OCI-LY3 (cell line): ENCODE data around the gene CFAP46.

Experiments
- H2AFZ ChIP-seq: fragments of 200-600, 300-600 bp; shearing (Covaris generic); 2 replicates; pipeline ENCODE4 v1.6.0; 2014; ENCODE audit warnings: antibody characterized with exemption, low read depth, low read length
- H3K27ac ChIP-seq: fragments of 200-600, 300-600 bp; sonication (generic); 2 replicates; pipeline ENCODE4 v1.5.1; 2014; ENCODE audit warnings: mild to moderate bottlenecking, low read length, moderate library complexity, mixed read lengths
- H3K27me3 ChIP-seq: fragments of 200-600, 300-600 bp; sonication (generic); 2 replicates; pipeline ENCODE4 v1.6.1; 2014; ENCODE audit warnings: low read depth, low read length, mixed read lengths
- H3K36me3 ChIP-seq: fragments of 200-600, 300-600 bp; sonication (generic); replicated peaks from 2 replicates; pipeline ENCODE3; 2014; ENCODE audit warnings: low read depth, low read length, mixed read lengths
- H3K4me1 ChIP-seq: fragments of 300-600, 200-600 bp; sonication (generic); 2 replicates; pipeline ENCODE4 v1.6.1; 2014; ENCODE audit warnings: low read length, mixed read lengths
- H3K4me2 ChIP-seq: fragments of 200-600, 300-600 bp; sonication (generic); 2 replicates; pipeline ENCODE4 v1.6.1; 2014; ENCODE audit warnings: low read length, mixed read lengths
- H3K4me3 ChIP-seq: fragments of 300-600, 200-600 bp; sonication (generic); 2 replicates; pipeline ENCODE4 v1.5.1; 2014; ENCODE audit warnings: antibody characterized with exemption, mild to moderate bottlenecking, low read length, moderate library complexity
- H3K79me2 ChIP-seq: fragments of 300-600, 200-600 bp; shearing (Covaris generic); 2 replicates; pipeline ENCODE4 v1.6.1; 2014; ENCODE audit warnings: mild to moderate bottlenecking, low read length, mixed read lengths
- H3K9ac ChIP-seq: fragments of 300-600, 200-600 bp; shearing (Covaris generic); 2 replicates; pipeline ENCODE4 v1.6.0; 2014; ENCODE audit warnings: mild to moderate bottlenecking, low read length, moderate library complexity
- H3K9me3 ChIP-seq: fragments of 200-600, 300-600 bp; shearing (Covaris generic); 2 replicates; pipeline ENCODE4 v1.6.1; 2014; ENCODE audit warnings: low read length, mixed read lengths; ENCODE audit not compliant: insufficient read depth
- H4K20me1 ChIP-seq: fragments of 200-600, 300-600 bp; sonication (generic); 2 replicates; pipeline ENCODE4 v1.6.1; 2016; ENCODE audit warnings: low read length, mixed read lengths; ENCODE audit not compliant: insufficient read depth
- CTCF ChIP-seq: fragments of 200-600, 300-600 bp; sonication (generic); IDR thresholded peaks from 2 replicates; pipeline ENCODE4 v1.5.1; 2014; ENCODE audit warnings: antibody characterized with exemption, low read length, low read depth
- EZH2phosphoT487 ChIP-seq: fragments of 200-600 bp; shearing (Covaris generic); IDR thresholded peaks from 2 replicates; pipeline ENCODE4 v1.6.1; 2018; ENCODE audit warnings: antibody characterized with exemption, mixed run types, low read depth

The CFAP46 gene

GRCh38 chr10:132972986-132973902, 30.9 kb upstream of the CFAP46 start:
- Histone ChIP-seq H3K36me3 (no peaks in the 10 kb centered on the region), H3K9ac (no peak overlapping the region), H3K27me3 (no peaks in the 10 kb centered on the region), H2AFZ (no peak overlapping the region), H4K20me1 (no peaks in the 10 kb centered on the region), H3K4me1 (no peaks in the 10 kb centered on the region), H3K9me3 (no peaks in the 10 kb centered on the region), H3K4me2 (no peak overlapping the region), H3K79me2 (no peaks in the 10 kb centered on the region), H3K4me3 (no peak overlapping the region), H3K27ac (no peak overlapping the region)
- TF ChIP-seq EZH2phosphoT487 (no peak), CTCF (no peak)

DNA sequence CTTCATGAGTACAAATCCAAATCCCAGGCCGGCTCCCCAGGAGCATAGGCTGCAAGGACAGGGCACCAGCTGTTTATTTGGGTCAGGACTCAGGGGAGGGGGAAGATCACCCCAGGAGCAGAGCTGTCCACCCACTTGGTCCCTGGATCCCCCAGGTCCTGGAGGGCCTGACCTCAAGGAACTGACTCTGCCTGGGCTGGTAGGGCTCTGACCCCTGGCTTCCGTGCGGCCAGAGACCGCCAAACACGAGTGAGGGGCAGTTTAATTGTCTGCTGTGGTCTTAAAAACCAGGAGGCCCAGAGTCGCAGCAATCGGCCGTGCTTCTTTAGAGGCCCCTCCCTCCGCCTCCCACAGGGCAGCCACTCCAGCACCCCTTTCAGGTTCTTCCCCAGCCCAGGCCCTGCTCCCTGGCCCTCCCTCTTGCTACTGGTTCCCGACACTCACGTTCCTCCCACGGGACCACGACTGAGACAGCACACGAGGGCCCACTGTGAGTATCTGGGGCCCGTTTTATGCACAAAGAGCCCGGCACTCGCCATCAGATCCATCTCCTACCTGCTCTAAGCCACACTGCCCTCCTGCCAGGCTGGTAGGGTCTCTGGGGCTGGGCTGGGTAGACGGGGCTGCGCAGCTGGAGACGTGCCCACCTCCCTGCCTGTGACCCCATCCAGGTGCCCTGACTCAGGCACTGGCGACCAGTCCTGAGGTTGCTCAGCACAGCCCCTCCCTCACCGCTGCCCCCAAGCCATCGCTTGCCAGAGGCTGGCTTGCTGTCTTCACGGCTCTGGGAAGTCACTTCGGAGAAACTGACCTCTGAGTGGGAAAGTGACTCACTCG, 30.0 kb upstream of the CFAP46 start:
- H3K9ac ChIP-seq = no peak overlapping the region
- no peaks in the 10 kb centered on the region for H4K20me1 ChIP-seq
- H3K9me3 ChIP-seq = no peaks in the 10 kb centered on the region
- no peaks in the 10 kb centered on the region for H3K79me2 ChIP-seq
- H3K4me2 ChIP-seq = no peak overlapping the region
- no peak overlapping the region for H3K27ac ChIP-seq
- H3K4me3 ChIP-seq = no peak overlapping the region
- no peaks in the 10 kb centered on the region for H3K4me1 ChIP-seq
- no peaks in the 10 kb centered on the region for H3K27me3 ChIP-seq
- no peak for TF ChIP-seq EZH2phosphoT487
- TF ChIP-seq CTCF = no peak
- no peak overlapping the region for H2AFZ ChIP-seq
- no peaks in the 10 kb centered on the region for H3K36me3 ChIP-seq

DNA sequence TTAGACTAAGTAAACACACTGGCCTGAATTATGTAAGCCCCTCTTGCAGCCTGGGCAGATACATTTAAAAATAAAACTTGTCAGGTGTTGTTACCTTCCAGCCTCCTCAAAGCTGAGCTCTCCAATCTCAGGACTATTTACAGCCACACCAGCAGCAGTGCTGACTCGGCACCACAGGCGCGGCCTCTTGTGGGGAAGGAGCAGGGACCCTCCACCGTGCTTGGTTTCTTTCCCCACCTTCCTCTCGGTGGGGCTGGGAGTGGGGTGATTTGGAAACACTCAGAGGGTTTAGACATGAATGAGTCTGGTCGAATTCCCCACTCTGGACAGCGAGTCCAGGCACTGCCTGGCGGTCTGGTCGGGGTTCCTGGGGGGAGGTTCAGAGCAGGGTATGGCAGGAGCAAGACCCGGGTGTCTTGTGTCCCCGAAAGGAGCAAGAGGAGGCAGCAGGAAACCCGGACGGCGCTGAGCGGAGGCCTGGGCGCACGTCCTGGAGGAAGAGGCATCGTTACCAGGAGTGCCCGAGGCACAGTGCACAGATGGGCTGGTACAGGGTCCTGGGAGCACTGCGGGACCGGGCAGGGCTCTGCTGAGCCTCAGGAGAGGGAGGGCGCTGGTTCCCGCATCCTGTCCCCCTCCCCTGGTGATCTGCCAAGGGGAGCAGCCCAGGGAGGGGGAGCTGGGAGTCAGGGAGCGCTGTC, 29.2 kb upstream of the CFAP46 start:
- no peaks in the 10 kb centered on the region for H3K79me2 ChIP-seq
- H4K20me1 ChIP-seq = no peaks in the 10 kb centered on the region
- no peak overlapping the region for H3K9ac ChIP-seq
- H3K4me2 ChIP-seq = no peak overlapping the region
- H2AFZ ChIP-seq = no peak overlapping the region
- no peak overlapping the region for H3K4me3 ChIP-seq
- TF ChIP-seq EZH2phosphoT487 = no peak
- H3K4me1 ChIP-seq = no peaks in the 10 kb centered on the region
- no peaks in the 10 kb centered on the region for H3K9me3 ChIP-seq
- H3K27ac ChIP-seq = no peak overlapping the region
- no peaks in the 10 kb centered on the region for H3K27me3 ChIP-seq
- H3K36me3 ChIP-seq = no peaks in the 10 kb centered on the region

GRCh38 chr10:132970641-132971438, 28.5 kb upstream of the CFAP46 start:
- Histone ChIP-seq H3K4me3 (no peak overlapping the region), H3K79me2 (no peaks in the 10 kb centered on the region), H3K9ac (no peak overlapping the region), H3K9me3 (no peaks in the 10 kb centered on the region), H3K4me1 (no peaks in the 10 kb centered on the region), H3K4me2 (no peak overlapping the region), H4K20me1 (no peaks in the 10 kb centered on the region), H3K36me3 (no peaks in the 10 kb centered on the region), H2AFZ (no peak overlapping the region), H3K27ac (no peak overlapping the region), H3K27me3 (no peaks in the 10 kb centered on the region)
- no peak for TF ChIP-seq EZH2phosphoT487
- no peak for TF ChIP-seq CTCF
